K562 (cell line): ENCODE measurements around the gene SDF4. TPM values are rescaled to one million over a fixed set of nuclear protein-coding genes. Genes with fewer than 3 reads are reported as not detected.
A peak's percentile ranks its signal among the peaks of the same experiment; 100 is the strongest.

Source experiments
- ATF1 ChIP-seq, 2 experiments: fragments of 450-650 bp in 1 of 2; IDR thresholded peaks; 2 replicates each; pipeline ENCODE4 v1.6.1; 2016; ENCODE audit warnings: missing compliant biosample characterization in 1 of 2, missing genetic modification characterization in 1 of 2
- IRF2 ChIP-seq: sonication (generic); formaldehyde crosslinking; IDR thresholded peaks from 2 replicates; pipeline ENCODE4 v1.8.1; 2022; ENCODE audit warnings: mild to moderate bottlenecking, missing genetic modification reagents
- TAF7 ChIP-seq: fragments of 450-650 bp; IDR thresholded peaks from 2 replicates; pipeline ENCODE4 v1.6.1; 2016; ENCODE audit warnings: missing genetic modification characterization, missing compliant biosample characterization
- ZNF24 ChIP-seq: fragments of 450-650 bp; IDR thresholded peaks from 2 replicates; pipeline ENCODE4 v1.6.1; 2016
- ZNF445 ChIP-seq: fragments of 250-450 bp; sonication (Bioruptor Pico); IDR thresholded peaks from 2 replicates; pipeline ENCODE4 v1.4.0; 2020; ENCODE audit warnings: low read depth, mild to moderate bottlenecking, moderate library complexity
- polyA plus RNA-seq, 8 experiments: library from polyadenylated mRNA; depleted of rRNA in 4 of 8; stranded (reverse) in 5 of 8; unstranded in 3 of 8; fragments of >200 nt; fragmentation: Nextera tagmentation in 2 of 8; fragmentation: Illumina TruSeq in 1 of 8; extraction: Ambion mirVana in 2 of 8; extraction: Trizol in 1 of 8; gene quantifications; 2 replicates each; pipeline versions ENCODE4 v1.2.1 to v1.2.3, GENCODE V29; 2011 to 2014; ENCODE audit warnings: inconsistent platforms in 1 of 8, missing spikeins in 1 of 8
- total RNA-seq, 7 experiments: library from RNA; depleted of rRNA in 6 of 7; stranded (reverse); fragments of >200 nt in 6 of 7; fragmentation: Illumina TruSeq in 2 of 7; extraction: Trizol in 2 of 7; gene quantifications; 2 replicates each; pipeline versions ENCODE4 v1.2.1 to v1.2.3, GENCODE V29; 2011 to 2021; ENCODE audit warnings: low replicate concordance in 1 of 7
- TF ChIP-seq, protein P1 (sequence below), 2 experiments: fragments of 450-650 bp in 1 of 2; sonication (generic) in 1 of 2; formaldehyde crosslinking in 1 of 2; IDR thresholded peaks; 2 replicates each; pipeline versions ENCODE4 v1.7.1 to v1.9.0; 2016 to 2022; ENCODE audit warnings: inconsistent platforms in 1 of 2, mild to moderate bottlenecking in 1 of 2, missing genetic modification reagents in 1 of 2
- TF ChIP-seq, protein P2 (sequence below), 2 experiments: fragments of 450-650 bp; IDR thresholded peaks; 2 replicates each; pipeline ENCODE4 v1.6.1; 2018; ENCODE audit warnings: mild to moderate bottlenecking in 2 of 2, low read depth in 1 of 2; ENCODE audit not compliant: partially characterized antibody in 2 of 2
- TF ChIP-seq, protein P3 (sequence below): IDR thresholded peaks from 2 replicates; pipeline ENCODE4 v1.6.1; 2016; ENCODE audit warnings: missing genetic modification characterization, missing compliant biosample characterization
- TF ChIP-seq, protein P4 (sequence below): fragments of 250-450 bp; sonication (Bioruptor Pico); IDR thresholded peaks from 2 replicates; pipeline ENCODE4 v1.6.1; 2021; ENCODE audit warnings: mild to moderate bottlenecking

Gene SDF4
- total and polyA plus RNA-seq, 9 of the 15 experiments (the other 6 are each of a cell fraction or from before 2014, with no cell fraction given): 0.35 to 160 (median 65.2) TPM

DNA sequence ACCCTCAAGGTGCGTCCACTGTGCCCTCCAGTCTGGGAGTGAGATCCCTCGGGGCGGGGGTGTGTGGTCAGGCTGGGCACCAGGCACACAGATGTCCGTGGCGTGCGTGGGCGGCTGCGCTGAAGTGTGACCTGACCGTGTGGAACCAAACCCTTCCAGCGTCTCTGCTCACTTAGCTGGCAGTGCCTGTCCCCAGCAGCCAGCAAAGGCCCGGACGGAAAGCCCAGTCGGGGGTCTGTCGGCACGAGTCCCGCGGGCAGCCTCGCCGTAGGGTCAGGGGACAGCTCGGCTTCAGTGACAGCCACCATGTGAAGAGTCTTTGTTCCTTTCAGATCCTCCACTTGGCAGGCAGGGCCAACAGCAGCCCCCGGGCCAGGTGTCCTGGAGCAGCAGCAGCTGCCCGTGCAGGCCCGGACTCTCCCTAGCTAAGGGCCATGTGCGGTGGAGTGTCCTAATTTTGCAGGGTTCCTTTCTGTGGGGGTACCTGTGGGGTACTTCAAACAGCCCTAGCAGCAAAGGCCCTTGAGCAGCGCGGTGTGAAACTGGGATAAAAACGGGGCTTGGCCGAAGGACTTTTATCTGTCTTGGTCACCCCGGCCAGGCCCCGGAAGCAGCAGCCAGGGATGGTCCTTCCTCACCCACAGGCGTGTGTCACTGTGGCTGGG lies 46.6 kb downstream of the SDF4 start (continued):
- TF ChIP-seq, protein P1, sequence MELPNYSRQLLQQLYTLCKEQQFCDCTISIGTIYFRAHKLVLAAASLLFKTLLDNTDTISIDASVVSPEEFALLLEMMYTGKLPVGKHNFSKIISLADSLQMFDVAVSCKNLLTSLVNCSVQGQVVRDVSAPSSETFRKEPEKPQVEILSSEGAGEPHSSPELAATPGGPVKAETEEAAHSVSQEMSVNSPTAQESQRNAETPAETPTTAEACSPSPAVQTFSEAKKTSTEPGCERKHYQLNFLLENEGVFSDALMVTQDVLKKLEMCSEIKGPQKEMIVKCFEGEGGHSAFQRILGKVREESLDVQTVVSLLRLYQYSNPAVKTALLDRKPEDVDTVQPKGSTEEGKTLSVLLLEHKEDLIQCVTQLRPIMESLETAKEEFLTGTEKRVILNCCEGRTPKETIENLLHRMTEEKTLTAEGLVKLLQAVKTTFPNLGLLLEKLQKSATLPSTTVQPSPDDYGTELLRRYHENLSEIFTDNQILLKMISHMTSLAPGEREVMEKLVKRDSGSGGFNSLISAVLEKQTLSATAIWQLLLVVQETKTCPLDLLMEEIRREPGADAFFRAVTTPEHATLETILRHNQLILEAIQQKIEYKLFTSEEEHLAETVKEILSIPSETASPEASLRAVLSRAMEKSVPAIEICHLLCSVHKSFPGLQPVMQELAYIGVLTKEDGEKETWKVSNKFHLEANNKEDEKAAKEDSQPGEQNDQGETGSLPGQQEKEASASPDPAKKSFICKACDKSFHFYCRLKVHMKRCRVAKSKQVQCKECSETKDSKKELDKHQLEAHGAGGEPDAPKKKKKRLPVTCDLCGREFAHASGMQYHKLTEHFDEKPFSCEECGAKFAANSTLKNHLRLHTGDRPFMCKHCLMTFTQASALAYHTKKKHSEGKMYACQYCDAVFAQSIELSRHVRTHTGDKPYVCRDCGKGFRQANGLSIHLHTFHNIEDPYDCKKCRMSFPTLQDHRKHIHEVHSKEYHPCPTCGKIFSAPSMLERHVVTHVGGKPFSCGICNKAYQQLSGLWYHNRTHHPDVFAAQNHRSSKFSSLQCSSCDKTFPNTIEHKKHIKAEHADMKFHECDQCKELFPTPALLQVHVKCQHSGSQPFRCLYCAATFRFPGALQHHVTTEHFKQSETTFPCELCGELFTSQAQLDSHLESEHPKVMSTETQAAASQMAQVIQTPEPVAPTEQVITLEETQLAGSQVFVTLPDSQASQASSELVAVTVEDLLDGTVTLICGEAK (IDR thresholded peaks at IDR 0.05): no peak
- TF ChIP-seq, protein P1 (CRISPR knock-in tag; IDR thresholded peaks at IDR 0.05): no peak
- no peak for TF ChIP-seq ZNF445 (CRISPR knock-in tag)
- TF ChIP-seq, protein P2, sequence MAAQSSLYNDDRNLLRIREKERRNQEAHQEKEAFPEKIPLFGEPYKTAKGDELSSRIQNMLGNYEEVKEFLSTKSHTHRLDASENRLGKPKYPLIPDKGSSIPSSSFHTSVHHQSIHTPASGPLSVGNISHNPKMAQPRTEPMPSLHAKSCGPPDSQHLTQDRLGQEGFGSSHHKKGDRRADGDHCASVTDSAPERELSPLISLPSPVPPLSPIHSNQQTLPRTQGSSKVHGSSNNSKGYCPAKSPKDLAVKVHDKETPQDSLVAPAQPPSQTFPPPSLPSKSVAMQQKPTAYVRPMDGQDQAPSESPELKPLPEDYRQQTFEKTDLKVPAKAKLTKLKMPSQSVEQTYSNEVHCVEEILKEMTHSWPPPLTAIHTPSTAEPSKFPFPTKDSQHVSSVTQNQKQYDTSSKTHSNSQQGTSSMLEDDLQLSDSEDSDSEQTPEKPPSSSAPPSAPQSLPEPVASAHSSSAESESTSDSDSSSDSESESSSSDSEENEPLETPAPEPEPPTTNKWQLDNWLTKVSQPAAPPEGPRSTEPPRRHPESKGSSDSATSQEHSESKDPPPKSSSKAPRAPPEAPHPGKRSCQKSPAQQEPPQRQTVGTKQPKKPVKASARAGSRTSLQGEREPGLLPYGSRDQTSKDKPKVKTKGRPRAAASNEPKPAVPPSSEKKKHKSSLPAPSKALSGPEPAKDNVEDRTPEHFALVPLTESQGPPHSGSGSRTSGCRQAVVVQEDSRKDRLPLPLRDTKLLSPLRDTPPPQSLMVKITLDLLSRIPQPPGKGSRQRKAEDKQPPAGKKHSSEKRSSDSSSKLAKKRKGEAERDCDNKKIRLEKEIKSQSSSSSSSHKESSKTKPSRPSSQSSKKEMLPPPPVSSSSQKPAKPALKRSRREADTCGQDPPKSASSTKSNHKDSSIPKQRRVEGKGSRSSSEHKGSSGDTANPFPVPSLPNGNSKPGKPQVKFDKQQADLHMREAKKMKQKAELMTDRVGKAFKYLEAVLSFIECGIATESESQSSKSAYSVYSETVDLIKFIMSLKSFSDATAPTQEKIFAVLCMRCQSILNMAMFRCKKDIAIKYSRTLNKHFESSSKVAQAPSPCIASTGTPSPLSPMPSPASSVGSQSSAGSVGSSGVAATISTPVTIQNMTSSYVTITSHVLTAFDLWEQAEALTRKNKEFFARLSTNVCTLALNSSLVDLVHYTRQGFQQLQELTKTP (IDR thresholded peaks at IDR 0.05; ENCODE audit: low read depth in 1 of 2, partially characterized antibody in 2 of 2): peak in 1 of 2 experiments; percentile 37
- TF ChIP-seq ZNF24: no peak
- TF ChIP-seq, protein P3, sequence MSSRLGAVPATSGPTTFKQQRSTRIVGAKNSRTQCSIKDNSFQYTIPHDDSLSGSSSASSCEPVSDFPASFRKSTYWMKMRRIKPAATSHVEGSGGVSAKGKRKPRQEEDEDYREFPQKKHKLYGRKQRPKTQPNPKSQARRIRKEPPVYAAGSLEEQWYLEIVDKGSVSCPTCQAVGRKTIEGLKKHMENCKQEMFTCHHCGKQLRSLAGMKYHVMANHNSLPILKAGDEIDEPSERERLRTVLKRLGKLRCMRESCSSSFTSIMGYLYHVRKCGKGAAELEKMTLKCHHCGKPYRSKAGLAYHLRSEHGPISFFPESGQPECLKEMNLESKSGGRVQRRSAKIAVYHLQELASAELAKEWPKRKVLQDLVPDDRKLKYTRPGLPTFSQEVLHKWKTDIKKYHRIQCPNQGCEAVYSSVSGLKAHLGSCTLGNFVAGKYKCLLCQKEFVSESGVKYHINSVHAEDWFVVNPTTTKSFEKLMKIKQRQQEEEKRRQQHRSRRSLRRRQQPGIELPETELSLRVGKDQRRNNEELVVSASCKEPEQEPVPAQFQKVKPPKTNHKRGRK: no peak
- TF ChIP-seq IRF2 (CRISPR knock-in tag): no peak
- TF ChIP-seq ATF1 (CRISPR knock-in tag; IDR thresholded peaks at IDR 0.05): no peak
- peak; percentile 56 for TF ChIP-seq ATF1 (tag; IDR thresholded peaks at IDR 0.05)
- TF ChIP-seq, protein P4, sequence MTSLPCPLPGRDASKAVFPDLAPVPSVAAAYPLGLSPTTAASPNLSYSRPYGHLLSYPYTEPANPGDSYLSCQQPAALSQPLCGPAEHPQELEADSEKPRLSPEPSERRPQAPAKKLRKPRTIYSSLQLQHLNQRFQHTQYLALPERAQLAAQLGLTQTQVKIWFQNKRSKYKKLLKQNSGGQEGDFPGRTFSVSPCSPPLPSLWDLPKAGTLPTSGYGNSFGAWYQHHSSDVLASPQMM (CRISPR knock-in tag): no peak
- TF ChIP-seq TAF7 (tag): no peak
